Neutrophil (primary cell): ENCODE measurements around the gene KCNQ1.

Experiments used
- H3K27ac ChIP-seq: fragments of 200-600 bp; sonication (generic); 2 replicates; pipeline ENCODE4 v1.5.1; 2016; ENCODE audit warnings: mild to moderate bottlenecking, moderate library complexity
- H3K27me3 ChIP-seq: fragments of 200-600 bp; sonication (generic); 2 replicates; pipeline ENCODE4 v1.6.0; 2016; ENCODE audit warnings: mild to moderate bottlenecking
- H3K36me3 ChIP-seq: fragments of 200-600 bp; sonication (generic); 2 replicates; pipeline ENCODE4 v1.5.1; 2017
- H3K4me1 ChIP-seq, 2 experiments: fragments of 200-600 bp in 1 of 2; sonication (generic) in 1 of 2; 1 replicate in 1 of 2; 2 replicates in 1 of 2; pipeline versions ENCODE4 v1.5.1 to v1.6.1; 2013 to 2016; ENCODE audit warnings: low read depth in 1 of 2, low read length in 1 of 2, mild to moderate bottlenecking in 1 of 2, moderate library complexity in 1 of 2; ENCODE audit not compliant: control insufficient read depth in 1 of 2, insufficient read depth in 1 of 2
- H3K4me3 ChIP-seq, 2 experiments: fragments of 200-600 bp in 1 of 2; sonication (generic) in 1 of 2; 1 replicate in 1 of 2; 2 replicates in 1 of 2; pipeline ENCODE4 v1.5.1; 2013 to 2016; ENCODE audit warnings: low read depth in 1 of 2, low read length in 1 of 2, mild to moderate bottlenecking in 1 of 2, moderate library complexity in 1 of 2
- H3K9me3 ChIP-seq: fragments of 200-600 bp; sonication (generic); 2 replicates; pipeline ENCODE4 v1.5.1; 2016
- CTCF ChIP-seq: fragments of 200-600 bp; sonication (generic); IDR thresholded peaks from 2 replicates; pipeline ENCODE4 v1.5.1; 2016; ENCODE audit warnings: antibody characterized with exemption

Gene KCNQ1

GRCh38 chr11:2437516-2437915 is 7.3 kb upstream of the KCNQ1 start:
- H3K4me3 ChIP-seq, result no peak overlapping the region
- H3K36me3 ChIP-seq, result no peaks in the 10 kb centered on the region

GRCh38 chr11:2439820-2440219 is 5.0 kb upstream of the KCNQ1 start:
- Histone ChIP-seq H3K4me1 (peaks cover 3 to 6% of the 10 kb centered on the region in 2 experiments), H3K4me3 (no peak overlapping the region), H3K27ac (no peak overlapping the region), H3K36me3 (no peaks in the 10 kb centered on the region), H3K27me3 (peaks cover 93% of the 10 kb centered on the region), H3K9me3 (no peaks in the 10 kb centered on the region)
- TF ChIP-seq CTCF, result no peak

More at GRCh38 chr11:2437516-2437915, 7.3 kb upstream of the KCNQ1 start:
- no peak for TF ChIP-seq CTCF
- Histone ChIP-seq H3K9me3 (no peaks in the 10 kb centered on the region), H3K27me3 (peaks cover 85% of the 10 kb centered on the region), H3K27ac (no peak overlapping the region), H3K4me1 (no peaks in the 10 kb centered on the region)

GRCh38 chr11:2440646-2441045 is 4.2 kb upstream of the KCNQ1 start:
- peaks cover 88% of the 10 kb centered on the region for H3K27me3 ChIP-seq

GRCh38 chr11:2441171-2441570 is 3.6 kb upstream of the KCNQ1 start:
- no peaks in the 10 kb centered on the region for H3K9me3 ChIP-seq
- no peak for TF ChIP-seq CTCF
- H3K4me3 ChIP-seq, result no peak overlapping the region
- H3K4me1 ChIP-seq, result peaks cover 13 to 16% of the 10 kb centered on the region in 2 experiments
- H3K36me3 ChIP-seq, result no peaks in the 10 kb centered on the region
- peaks cover 83% of the 10 kb centered on the region for H3K27me3 ChIP-seq
- H3K27ac ChIP-seq, result no peak overlapping the region

More at GRCh38 chr11:2440646-2441045, 4.2 kb upstream of the KCNQ1 start:
- TF ChIP-seq CTCF, result no peak
- Histone ChIP-seq H3K4me1 (peaks cover 7 to 11% of the 10 kb centered on the region in 2 experiments), H3K36me3 (no peaks in the 10 kb centered on the region), H3K4me3 (no peak overlapping the region), H3K27ac (no peak overlapping the region), H3K9me3 (no peaks in the 10 kb centered on the region)

GRCh38 chr11:2442589-2442988 is 2.2 kb upstream of the KCNQ1 start:
- Histone ChIP-seq H3K27me3 (peaks cover 70% of the 10 kb centered on the region), H3K27ac (no peak overlapping the region), H3K9me3 (no peaks in the 10 kb centered on the region), H3K36me3 (no peaks in the 10 kb centered on the region), H3K4me3 (no peak overlapping the region), H3K4me1 (peaks cover 27 to 30% of the 10 kb centered on the region in 2 experiments)
- TF ChIP-seq CTCF, result no peak

- no peak for TF ChIP-seq CTCF
- Histone ChIP-seq H3K9me3 (no peaks in the 10 kb centered on the region), H3K4me3 (no peak overlapping the region), H3K36me3 (no peaks in the 10 kb centered on the region), H3K27me3 (peaks cover 61% of the 10 kb centered on the region), H3K27ac (no peak overlapping the region), H3K4me1 (peaks cover 35 to 39% of the 10 kb centered on the region in 2 experiments)
These were observed 1.4 kb upstream of the KCNQ1 start for GRCh38 chr11:2443406-2443805.
